HEK293T (cell line): Measurements from ENCODE around the gene ABHD18.
A peak's percentile ranks its signal among the peaks of the same experiment; 100 is the strongest.
"Not testable (repeated sequence)": the region's sequence is repeated elsewhere in the genome, so short reads cannot be mapped to it uniquely, and the experiment has no call there.

Experiments
- CTCF ChIA-PET: fragments of 350-600 bp; formaldehyde crosslinking; extraction: SDS; loops from one replicate; lab custom pipeline; 2021; ENCODE audit warnings: antibody characterized with exemption, inconsistent platforms; lab: Yijun Ruan, JAX
- POLR2A ChIA-PET: fragments of 350-600 bp; formaldehyde crosslinking; extraction: SDS; loops from one replicate; lab custom pipeline; 2020; ENCODE audit warnings: antibody characterized with exemption, inconsistent platforms; lab: Yijun Ruan, JAX
- DNase-seq: peaks from one replicate; pipeline ENCODE4 v3.0.0; 2012; ENCODE audit warnings: mixed read lengths; ENCODE audit errors: extremely low spot score
- ARNT ChIP-seq: fragments of 450-650 bp; IDR thresholded peaks from 2 replicates; pipeline ENCODE4 v1.6.1; 2017; ENCODE audit warnings: mild to moderate bottlenecking
- BHLHE40 ChIP-seq: fragments of 450-650 bp; IDR thresholded peaks from 2 replicates; pipeline ENCODE4 v1.6.1; 2016; ENCODE audit warnings: mild to moderate bottlenecking, moderate library complexity, borderline replicate concordance
- CTBP1 ChIP-seq: fragments of 450-650 bp; IDR thresholded peaks from 2 replicates; pipeline ENCODE4 v1.6.1; 2016; ENCODE audit warnings: borderline replicate concordance
- ELF4 ChIP-seq: fragments of 450-650 bp; IDR thresholded peaks from 2 replicates; pipeline ENCODE4 v1.6.1; 2017; ENCODE audit warnings: antibody characterized with exemption
- FOXA1 ChIP-seq: fragments of 450-650 bp; IDR thresholded peaks from 2 replicates; pipeline ENCODE4 v1.6.1; 2016; ENCODE audit warnings: mild to moderate bottlenecking
- FOXK2 ChIP-seq: fragments of 450-650 bp; IDR thresholded peaks from 2 replicates; pipeline ENCODE4 v1.6.1; 2016; ENCODE audit warnings: mild to moderate bottlenecking
- FOXM1 ChIP-seq: fragments of 450-650 bp; IDR thresholded peaks from 2 replicates; pipeline ENCODE4 v1.6.1; 2017; ENCODE audit warnings: mild to moderate bottlenecking, borderline replicate concordance
- HDGF ChIP-seq: fragments of 450-650 bp; IDR thresholded peaks from 2 replicates; pipeline ENCODE4 v1.6.1; 2017; ENCODE audit warnings: antibody characterized with exemption, borderline replicate concordance
- L3MBTL2 ChIP-seq: fragments of 450-650 bp; conservative IDR thresholded peaks from 2 replicates; pipeline ENCODE4 v1.6.1; 2016; ENCODE audit warnings: mild to moderate bottlenecking
- LEF1 ChIP-seq: fragments of 450-650 bp; IDR thresholded peaks from 2 replicates; pipeline ENCODE4 v1.6.1; 2017; ENCODE audit warnings: mild to moderate bottlenecking, borderline replicate concordance
- NFRKB ChIP-seq: fragments of 450-650 bp; IDR thresholded peaks from 2 replicates; pipeline ENCODE4 v1.6.1; 2016; ENCODE audit warnings: mild to moderate bottlenecking, moderate library complexity
- PKNOX1 ChIP-seq: fragments of 450-650 bp; IDR thresholded peaks from 2 replicates; pipeline ENCODE4 v1.6.1; 2016
- SP1 ChIP-seq: fragments of 450-650 bp; IDR thresholded peaks from 2 replicates; pipeline ENCODE4 v1.6.1; 2017
- SUZ12 ChIP-seq: fragments of 450-650 bp; IDR thresholded peaks from 2 replicates; pipeline ENCODE4 v1.6.1; 2016; ENCODE audit warnings: mild to moderate bottlenecking
- TARDBP ChIP-seq: fragments of 450-650 bp; IDR thresholded peaks from 2 replicates; pipeline ENCODE4 v1.6.1; 2016
- ZNF384 ChIP-seq: fragments of 450-650 bp; IDR thresholded peaks from 2 replicates; pipeline ENCODE4 v1.6.1; 2016

ABHD18 gene

GRCh38 chr4:128009428-128009827 is 44.2 kb downstream of the ABHD18 start:
- TF ChIP-seq ZNF384 (no peak), LEF1 (no peak), CTBP1 (no peak), SUZ12 (no peak), FOXK2 (no peak), FOXA1 (no peak), NFRKB (no peak)
- DNase-seq = no peak
- ChIA-PET POLR2A (no interaction called here), CTCF (no interaction called here)

GRCh38 chr4:128025319-128025718 is 60.1 kb downstream of the ABHD18 start:
- ChIA-PET CTCF (no interaction called here), POLR2A (no interaction called here)
- TF ChIP-seq L3MBTL2 (no peak), TARDBP (no peak), SUZ12 (no peak)
- DNase-seq = no peak

GRCh38 chr4:128029907-128030306 is 64.7 kb downstream of the ABHD18 start:
- no peak for TF ChIP-seq TARDBP
- no peak for TF ChIP-seq FOXA1
- TF ChIP-seq CTBP1 = no peak
- no peak for TF ChIP-seq BHLHE40
- TF ChIP-seq LEF1 = no peak
- no peak for TF ChIP-seq ARNT
- no peak for TF ChIP-seq HDGF
- TF ChIP-seq ELF4 = no peak
- TF ChIP-seq NFRKB = no peak
- no peak for TF ChIP-seq L3MBTL2
- no peak for TF ChIP-seq PKNOX1
- TF ChIP-seq SP1 = no peak
- TF ChIP-seq SUZ12 = no peak
- no peak for TF ChIP-seq ZNF384
- TF ChIP-seq FOXK2 = no peak
- TF ChIP-seq FOXM1 = no peak
- no peak for DNase-seq
- ChIA-PET POLR2A (no interaction called here), CTCF (no interaction called here)

- DNase-seq = no peak
- no peak for TF ChIP-seq TARDBP
- no peak for TF ChIP-seq HDGF
- TF ChIP-seq LEF1 = no peak
- TF ChIP-seq FOXK2 = no peak
- no peak for TF ChIP-seq CTBP1
- TF ChIP-seq FOXA1 = no peak
- no peak for TF ChIP-seq L3MBTL2
- TF ChIP-seq FOXM1 = no peak
- TF ChIP-seq ARNT = no peak
- no peak for TF ChIP-seq ELF4
- no peak for TF ChIP-seq SUZ12
- ChIA-PET CTCF (interaction anchor here (1.0 kb wide), 1 partner anchor 27 kb away, joined by 3 read pairs; no protein-coding TSS in a partner anchor), POLR2A (no interaction called here)
Observed at GRCh38 chr4:128031756-128032384, 66.7 kb downstream of the ABHD18 start.

GRCh38 chr4:128039568-128039967 is 74.4 kb downstream of the ABHD18 start:
- ChIA-PET CTCF (no interaction called here), POLR2A (no interaction called here)
- no peak for TF ChIP-seq ZNF384
- TF ChIP-seq PKNOX1 = peak; percentile 45
- no peak for DNase-seq

- CTCF ChIA-PET, DNase-seq, POLR2A ChIA-PET: not testable (repeated sequence)
Observed at GRCh38 chr4:128047019-128047418, 81.8 kb downstream of the ABHD18 start.

GRCh38 chr4:128047514-128047913 is 82.3 kb downstream of the ABHD18 start:
- DNase-seq, POLR2A ChIA-PET, CTCF ChIA-PET: not testable (repeated sequence)

- ChIA-PET CTCF (interaction anchor here (0.9 to 1.1 kb wide), 3 partner anchors 10 to 449 kb away, joined by 3 to 5 read pairs (median 3); partner anchors contain the start of gene LARP1B), POLR2A (interaction anchor here (0.6 to 1.7 kb wide), 3 partner anchors 10 to 268 kb away, joined by 3 to 12 read pairs (median 3); partner anchors contain the start of genes LARP1B and PLK4)
- not testable (repeated sequence) for DNase-seq
- peak; percentile 93 for TF ChIP-seq ZNF384
Observed at GRCh38 chr4:128051229-128051628, 86.0 kb downstream of the ABHD18 start.

GRCh38 chr4:128054907-128055306 is 89.7 kb downstream of the ABHD18 start:
- POLR2A ChIA-PET, CTCF ChIA-PET, DNase-seq: not testable (repeated sequence)

GRCh38 chr4:128055441-128056206 is 90.4 kb downstream of the ABHD18 start:
- DNase-seq, POLR2A ChIA-PET, CTCF ChIA-PET: not testable (repeated sequence)
